GM12878 (cell line): Measurements from ENCODE around the gene TBC1D32. TPM values are rescaled to one million over a fixed set of nuclear protein-coding genes. Genes with fewer than 3 reads are reported as not detected.

Experiments
- ATAC-seq: fragments of 200-7000 bp; cut with Tn5 transposase; 3 replicates; pipeline ENCODE4 v1.9.1; 2020; ENCODE audit warnings: mild to moderate bottlenecking, moderate library complexity
- BruUV-seq: library from RNA; stranded (reverse); fragments of 400-500 nt; replicated peaks from 2 replicates; lab custom pipeline; 2021; lab: Mats Ljungman, UMichigan
- CTCF ChIA-PET: fragments of 300-600 bp; sonication (Branson Sonifier 250); formaldehyde crosslinking; extraction: SDS; loops from one replicate; lab custom pipeline; 2021; ENCODE audit warnings: inconsistent platforms; lab: Yijun Ruan, JAX
- POLR2A ChIA-PET: fragments of 350-600 bp; formaldehyde crosslinking; extraction: SDS; loops from one replicate; lab custom pipeline; 2021; ENCODE audit warnings: inconsistent platforms; lab: Charles Lee
- RAD21 ChIA-PET: fragments of 300-600 bp; sonication (Branson Sonifier 250); formaldehyde crosslinking; loops from one replicate; lab custom pipeline; 2023; ENCODE audit warnings: antibody characterized with exemption; ENCODE audit not compliant: unreplicated experiment; lab: Charles Lee
- SMC1A ChIA-PET: fragments of 300-600 bp; sonication (Branson Sonifier 250); formaldehyde crosslinking; loops from one replicate; lab custom pipeline; 2023; ENCODE audit not compliant: unreplicated experiment, uncharacterized antibody; lab: Charles Lee
- DNase-seq: peaks from one replicate; pipeline ENCODE4 v3.0.0-alpha.2; 2011; ENCODE audit warnings: low read depth, low spot score
- FAIRE-seq: peaks from 3 replicates; lab custom pipeline; 2011; peaks lifted over from hg19 to GRCh38; lab: Jason Lieb, UNC
- H2AFZ ChIP-seq: 2 replicates; pipeline ENCODE4 v1.6.0; 2011; ENCODE audit warnings: low read depth, low read length, control low read depth; ENCODE audit not compliant: control insufficient read depth
- H3K27ac ChIP-seq: 2 replicates; pipeline ENCODE4 v1.5.1; 2011; ENCODE audit warnings: control low read depth; ENCODE audit not compliant: control insufficient read depth, insufficient read depth
- H3K27me3 ChIP-seq, 2 experiments: replicated peaks in 1 of 2; 2 replicates each; pipeline versions ENCODE4 v1.6.0 to v1.6.1; 2011; ENCODE audit warnings: low read length in 1 of 2; ENCODE audit not compliant: control insufficient read depth in 2 of 2, insufficient read depth in 2 of 2
- H3K36me3 ChIP-seq, 2 experiments: 2 replicates each; pipeline ENCODE4 v1.5.1; 2011; ENCODE audit warnings: low read length in 1 of 2; ENCODE audit not compliant: control insufficient read depth in 2 of 2, insufficient read depth in 2 of 2
- H3K4me1 ChIP-seq: 2 replicates; pipeline ENCODE4 v1.6.1; 2011; ENCODE audit warnings: mild to moderate bottlenecking, low read length, moderate library complexity, mixed read lengths; ENCODE audit not compliant: control insufficient read depth, insufficient read depth
- H3K4me2 ChIP-seq: 2 replicates; pipeline ENCODE4 v1.6.0; 2011; ENCODE audit warnings: control low read depth; ENCODE audit not compliant: control insufficient read depth, insufficient read depth
- H3K4me3 ChIP-seq: fragments of 200-600 bp; sonication (generic); 2 replicates; pipeline ENCODE4 v1.5.1; 2016
- H3K79me2 ChIP-seq: 2 replicates; pipeline ENCODE4 v1.6.0; 2011; ENCODE audit warnings: low read length; ENCODE audit not compliant: control insufficient read depth, insufficient read depth
- H3K9ac ChIP-seq: 2 replicates; pipeline ENCODE4 v1.8.0; 2011; ENCODE audit warnings: low read length, control low read depth, mixed read lengths; ENCODE audit not compliant: control insufficient read depth, insufficient read depth
- H3K9me3 ChIP-seq: replicated peaks from 3 replicates; pipeline ENCODE4 v1.5.1; 2011; ENCODE audit warnings: mild to moderate bottlenecking, low read length; ENCODE audit not compliant: control insufficient read depth, insufficient read depth
- H4K20me1 ChIP-seq: 2 replicates; pipeline ENCODE4 v1.6.0; 2011; ENCODE audit not compliant: control insufficient read depth, insufficient read depth
- CREB1 ChIP-seq: IDR thresholded peaks from 2 replicates; pipeline ENCODE4 v1.6.1; 2012; ENCODE audit warnings: low read depth, mild to moderate bottlenecking, inconsistent platforms
- KDM1A ChIP-seq: fragments of 200-600 bp; sonication (generic); IDR thresholded peaks from 2 replicates; pipeline ENCODE4 v1.6.1; 2016; ENCODE audit warnings: borderline replicate concordance
- NFYA ChIP-seq: IDR thresholded peaks from 2 replicates; pipeline ENCODE4 v1.6.1; 2011; ENCODE audit warnings: low read depth, mild to moderate bottlenecking, low read length, improper control_type of control experiment, borderline replicate concordance
- RAD21 ChIP-seq: IDR thresholded peaks from 2 replicates; pipeline ENCODE4 v1.6.1; 2011; ENCODE audit warnings: mild to moderate bottlenecking, low read depth, low read length, moderate library complexity; ENCODE audit not compliant: insufficient read depth
- RCOR1 ChIP-seq: conservative IDR thresholded peaks from 2 replicates; pipeline ENCODE4 v1.6.1; 2012; ENCODE audit warnings: low read depth, low read length, improper control_type of control experiment
- SRF ChIP-seq, 2 experiments: IDR thresholded peaks; 2 replicates each; pipeline ENCODE4 v1.6.1; 2011; ENCODE audit warnings: low read depth in 2 of 2, low read length in 2 of 2, mild to moderate bottlenecking in 1 of 2, moderate library complexity in 1 of 2
- WGBS: methylation state at CpG from one replicate; pipeline ENCODE4 v1.1.6; 2016; ENCODE audit warnings: low lambda C conversion rate; ENCODE audit not compliant: insufficient replicate concordance, insufficient coverage; ENCODE audit errors: missing lambda C conversion rate; 5-methylcytosine and 5-hydroxymethylcytosine counted together
- in situ Hi-C: fragments of 300-500 bp; cut with MboI; formaldehyde crosslinking; loops from 9 replicates; pipeline ENCODE4 v1.14.3; 2018; ENCODE audit warnings: mixed read lengths
- intact Hi-C: fragments of 100-400 bp; cut with micrococcal nuclease; formaldehyde crosslinking; loops from one replicate; pipeline ENCODE4 v1.14.2; 2022; ENCODE audit not compliant: unreplicated experiment
- polyA plus RNA-seq, 11 experiments: library from polyadenylated mRNA; depleted of rRNA in 4 of 11; unstranded in 6 of 11; stranded (reverse) in 5 of 11; fragments of >200 nt; fragmentation: Nextera tagmentation in 4 of 11; fragmentation: Illumina TruSeq in 1 of 11; extraction: Ambion mirVana in 4 of 11; extraction: Trizol in 1 of 11; gene quantifications; 1 replicate in 1 of 11; 2 replicates in 10 of 11; pipeline versions ENCODE4 v1.2.1 to v1.2.3, GENCODE V29; 2011 to 2016; ENCODE audit warnings: inconsistent platforms in 2 of 11, missing spikeins in 2 of 11, low read depth in 1 of 11
- total RNA-seq, 4 experiments: library from RNA; depleted of rRNA in 3 of 4; stranded (reverse); fragments of >200 nt in 3 of 4; fragmentation: Illumina TruSeq in 1 of 4; extraction: Trizol in 1 of 4; gene quantifications; 2 replicates each; pipeline versions ENCODE4 v1.2.1 to v1.2.3, GENCODE V29; 2013 to 2021
- TF ChIP-seq, protein P1 (sequence below): fragments of 450-650 bp; IDR thresholded peaks from 2 replicates; pipeline ENCODE4 v1.6.1; 2016; ENCODE audit warnings: mild to moderate bottlenecking

TBC1D32 gene
- total and polyA plus RNA-seq, 10 of the 15 experiments (the other 5 are each of a cell fraction or from before 2014, with no cell fraction given) = 2.2 to 10.2 (median 4.1) TPM

DNA sequence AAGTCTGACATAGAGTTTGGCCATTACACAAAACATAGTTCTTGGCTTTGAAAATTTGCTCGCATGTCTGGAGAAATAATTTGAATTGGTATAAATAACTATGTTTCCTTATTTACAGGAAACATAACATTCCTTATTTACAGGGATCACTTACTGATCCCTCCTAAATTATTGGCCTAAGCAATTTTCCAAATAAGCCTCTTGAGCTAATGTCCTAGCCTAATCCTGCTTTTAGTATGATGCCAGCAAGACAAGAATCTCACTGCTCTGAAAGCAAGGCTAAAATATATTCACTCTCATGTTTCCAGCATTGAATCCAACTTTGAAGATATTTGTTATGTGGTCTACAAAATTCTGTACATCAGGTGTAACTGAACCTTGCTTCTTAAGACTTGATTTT lies 4.1 kb upstream of the TBC1D32 start:
- TF ChIP-seq, protein P1, sequence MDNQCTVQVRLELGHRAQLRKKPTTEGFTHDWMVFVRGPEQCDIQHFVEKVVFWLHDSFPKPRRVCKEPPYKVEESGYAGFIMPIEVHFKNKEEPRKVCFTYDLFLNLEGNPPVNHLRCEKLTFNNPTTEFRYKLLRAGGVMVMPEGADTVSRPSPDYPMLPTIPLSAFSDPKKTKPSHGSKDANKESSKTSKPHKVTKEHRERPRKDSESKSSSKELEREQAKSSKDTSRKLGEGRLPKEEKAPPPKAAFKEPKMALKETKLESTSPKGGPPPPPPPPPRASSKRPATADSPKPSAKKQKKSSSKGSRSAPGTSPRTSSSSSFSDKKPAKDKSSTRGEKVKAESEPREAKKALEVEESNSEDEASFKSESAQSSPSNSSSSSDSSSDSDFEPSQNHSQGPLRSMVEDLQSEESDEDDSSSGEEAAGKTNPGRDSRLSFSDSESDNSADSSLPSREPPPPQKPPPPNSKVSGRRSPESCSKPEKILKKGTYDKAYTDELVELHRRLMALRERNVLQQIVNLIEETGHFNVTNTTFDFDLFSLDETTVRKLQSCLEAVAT = no peak
- Histone ChIP-seq H4K20me1 (no peaks in the 10 kb centered on the region), H2AFZ (no peak overlapping the region), H3K27me3 (no peaks in the 10 kb centered on the region), H3K4me3 (no peak overlapping the region), H3K4me2 (no peak overlapping the region), H3K9ac (no peak overlapping the region), H3K27ac (no peak overlapping the region), H3K36me3 (no peaks in the 10 kb centered on the region), H3K9me3 (no peaks in the 10 kb centered on the region), H3K4me1 (no peaks in the 10 kb centered on the region), H3K79me2 (no peaks in the 10 kb centered on the region; the same call in 1 of the 2 replicates)
- DNase-seq = no peak
- POLR2A ChIA-PET = no interaction called here
- intact Hi-C loops = loop anchor here (10.0 kb wide), 1 partner anchor 394 kb away; no protein-coding TSS in a partner anchor
- SMC1A ChIA-PET = interaction anchor here (1.2 kb wide), 1 partner anchor 11 kb away, joined by 3 read pairs; no protein-coding TSS in a partner anchor
- no peak for FAIRE-seq
- no TSS peak for BruUV-seq
- CTCF ChIA-PET = no interaction called here
- RAD21 ChIA-PET = no interaction called here
- ATAC-seq = no peak
- in situ Hi-C loops = loop anchor here (25.0 kb wide), 1 partner anchor 1124 kb away; the partner anchor contains the start of gene SERINC1
- WGBS = 100% methylated on average over 1 of the region's 1 CpG

DNA sequence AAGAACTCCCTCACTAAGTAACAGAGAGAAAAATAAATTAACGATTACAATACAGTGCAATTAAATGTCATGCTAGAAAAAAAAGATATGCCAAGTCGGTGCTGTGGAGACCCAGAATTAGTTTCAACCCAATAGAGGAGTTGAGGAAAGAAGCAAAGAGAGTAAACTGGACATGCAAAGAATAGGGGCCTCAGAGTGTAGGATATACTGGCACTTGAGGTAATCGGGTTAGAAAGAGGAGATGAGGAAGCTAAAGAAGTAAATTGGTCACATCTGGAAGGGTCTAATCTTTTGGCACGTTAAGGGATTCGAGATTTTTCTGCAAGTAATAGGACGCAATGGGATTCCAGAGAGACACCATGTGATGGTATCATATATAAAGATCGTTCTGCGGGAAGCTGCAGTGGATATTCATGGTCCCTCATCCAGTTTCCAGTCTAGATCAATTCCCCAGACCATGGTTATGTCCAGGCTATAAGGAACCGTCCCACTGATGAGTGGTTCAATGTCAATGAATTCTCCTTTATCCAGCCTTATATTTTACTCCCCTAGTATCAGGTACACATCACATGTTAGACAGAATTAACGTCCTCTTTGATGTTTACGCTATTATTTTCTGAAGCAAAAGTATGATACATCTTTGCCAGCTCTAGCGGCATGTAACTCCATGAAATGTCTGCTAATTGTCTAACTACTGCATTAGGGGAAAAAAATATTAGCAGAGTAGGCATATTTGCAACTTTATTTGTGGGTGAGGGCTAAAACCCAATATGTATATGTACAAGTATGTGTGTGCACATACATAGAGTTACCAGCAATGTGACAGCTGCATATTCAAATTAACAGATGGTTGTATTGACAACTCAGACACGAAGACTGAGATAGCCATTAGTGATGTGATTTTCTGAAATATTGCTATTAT lies 1.1 kb upstream of the TBC1D32 start:
- 60% methylated on average over 13 of the region's 13 CpGs for WGBS
- DNase-seq (no peak), FAIRE-seq (peak; percentile 35), ATAC-seq (no peak; the same call in 2 of the 3 replicates)
- in situ Hi-C loops (loop anchor here (25.0 kb wide), 1 partner anchor 1127 kb away; the partner anchor contains the start of gene SERINC1), intact Hi-C loops (loop anchor here (10.0 kb wide), 1 partner anchor 391 kb away; no protein-coding TSS in a partner anchor)
- H3K9ac ChIP-seq = peak overlapping the region; percentile 79
- BruUV-seq = no TSS peak
- no peak for TF ChIP-seq CREB1
- TF ChIP-seq RCOR1 = no peak
- TF ChIP-seq KDM1A = no peak
- no peak for TF ChIP-seq NFYA
- no peak for TF ChIP-seq SRF (IDR thresholded peaks at IDR 0.05; ENCODE audit: low read depth in 2 of 2, low read length in 2 of 2)
- no peak for TF ChIP-seq RAD21
- peak overlapping the region; percentile 93 for H3K27ac ChIP-seq
- no peaks in the 10 kb centered on the region for H4K20me1 ChIP-seq
- H3K4me1 ChIP-seq = no peaks in the 10 kb centered on the region
- CTCF ChIA-PET = interaction anchor here (0.7 to 1.2 kb wide), 2 partner anchors 15 to 17 kb away, joined by 3 to 4 read pairs; no protein-coding TSS in a partner anchor
- H3K4me3 ChIP-seq = peak overlapping the region; percentile 83
- SMC1A ChIA-PET = interaction anchor here (1.0 to 2.5 kb wide), 5 partner anchors 12 to 23 kb away, joined by 3 to 11 read pairs (median 4); no protein-coding TSS in a partner anchor
- POLR2A ChIA-PET = interaction anchor here (0.6 to 1.4 kb wide), 3 partner anchors 15 to 284 kb away, joined by 3 to 7 read pairs (median 6); no protein-coding TSS in a partner anchor
- H3K4me2 ChIP-seq = peak overlapping the region; percentile 91
- H3K79me2 ChIP-seq = no peaks in the 10 kb centered on the region; the same call in 1 of the 2 replicates
- no peaks in the 10 kb centered on the region for H3K27me3 ChIP-seq
- H3K36me3 ChIP-seq = no peaks in the 10 kb centered on the region
- no peaks in the 10 kb centered on the region for H3K9me3 ChIP-seq
- H2AFZ ChIP-seq = peak overlapping the region; percentile 100
- RAD21 ChIA-PET = no interaction called here
